PC-9 (cell line): Measurements from ENCODE around the gene MOSPD3.

Experiments
- CTCF ChIP-seq: fragments of 200-600 bp; sonication (generic); conservative IDR thresholded peaks from 2 replicates; pipeline ENCODE4 v1.6.1; 2017; ENCODE audit warnings: mixed run types, antibody characterized with exemption, mild to moderate bottlenecking, moderate library complexity
- EZH2 ChIP-seq: fragments of 200-600 bp; sonication (generic); IDR thresholded peaks from 2 replicates; pipeline ENCODE4 v1.8.0; 2017; ENCODE audit warnings: antibody characterized with exemption, low read depth

GRCh38 chr7:100580466-100581283, 31.7 kb upstream of the MOSPD3 start:
- no peak for TF ChIP-seq CTCF
- no peak for TF ChIP-seq EZH2
